Upper lobe of left lung (tissue), 4 donors: ENCODE measurements around the gene FRY.
"Not testable (repeated sequence)": the region's sequence is repeated elsewhere in the genome, so short reads cannot be mapped to it uniquely, and the experiment has no call there.

Source experiments
- CTCF ChIP-seq, 6 experiments: fragments of 450-650 bp in 4 of 6; fragments of 200-600 bp in 2 of 6; sonication (generic) in 2 of 6; IDR thresholded peaks; one replicate each; pipeline ENCODE4 v1.5.1; 2016 to 2019; ENCODE audit warnings: antibody characterized with exemption in 6 of 6
- POLR2A ChIP-seq, 4 donors: fragments of 450-650 bp; IDR thresholded peaks; one replicate each; pipeline ENCODE4 v1.5.1; 2016 to 2017; ENCODE audit warnings: antibody characterized with exemption in 4 of 4, mild to moderate bottlenecking in 2 of 4
- POLR2AphosphoS5 ChIP-seq, 2 donors: sonication (generic); formaldehyde crosslinking; IDR thresholded peaks; one replicate each; pipeline ENCODE4 v1.5.1; 2017; ENCODE audit warnings: antibody characterized with exemption in 2 of 2

GRCh38 chr13:32057325-32057724 is 25.8 kb downstream of the FRY start:
- TF ChIP-seq CTCF, POLR2A, POLR2AphosphoS5 (IDR thresholded peaks at IDR 0.05): not testable (repeated sequence)
